ENCODE data around the gene ABCG5.

The ABCG5 gene

DNA sequence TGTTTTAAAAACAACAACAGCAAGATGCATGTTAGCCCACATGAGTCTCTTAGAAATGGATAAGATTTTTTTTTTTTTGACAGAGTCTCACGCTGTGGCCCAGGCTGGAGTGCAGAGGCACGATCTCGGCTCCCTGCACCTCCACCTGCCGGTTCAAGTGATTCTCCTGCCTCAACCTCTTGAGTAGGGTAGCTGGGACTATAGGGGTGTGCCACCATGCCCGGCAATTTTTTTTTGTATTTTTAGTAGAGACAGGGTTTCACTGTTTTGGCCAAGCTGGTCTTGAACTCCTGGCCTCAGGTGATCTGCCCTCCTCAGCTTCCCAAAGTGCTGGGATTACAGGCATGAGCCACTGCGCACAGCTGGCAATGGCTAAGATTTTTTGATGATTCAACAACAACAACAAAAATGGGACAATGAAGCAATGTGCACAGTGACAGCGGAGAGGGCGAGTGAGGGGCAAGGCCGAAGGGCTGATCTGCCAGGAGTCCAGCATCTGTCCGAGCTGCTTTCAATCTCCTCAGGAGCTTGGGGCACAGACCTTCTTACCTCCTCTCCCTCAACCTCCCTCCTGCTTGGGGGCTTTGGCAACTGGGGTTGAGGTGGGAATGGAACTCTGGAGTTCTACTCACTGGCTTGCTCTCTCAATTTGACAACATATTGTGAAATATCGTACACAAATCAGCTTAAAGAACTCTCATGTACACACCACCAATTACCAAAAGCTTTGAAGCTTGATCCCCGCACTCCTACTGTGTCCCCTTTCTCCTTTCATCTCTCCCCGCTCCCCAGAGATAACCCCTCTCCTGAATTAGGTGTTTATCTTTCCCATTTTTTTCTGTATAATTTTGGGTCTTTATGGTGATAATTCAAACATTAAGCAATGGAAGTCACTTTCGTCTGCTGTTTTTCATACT lies 3.6 kb upstream of the ABCG5 start:
- DNase-seq, result no peak
- no peaks in the 10 kb centered on the region for H3K9me3 ChIP-seq (ENCODE audit: severe bottlenecking)

GRCh38 chr2:43840965-43841364 lies 2.3 kb upstream of the ABCG5 start:
- no peak for TF ChIP-seq CTCF (IDR thresholded peaks at IDR 0.05; ENCODE audit: low read depth, low read length)
- Histone ChIP-seq H3K27me3 (ENCODE audit: insufficient read depth, low read depth, severe bottlenecking) (no peaks in the 10 kb centered on the region), H3K4me3 (ENCODE audit: low read depth, low read length) (no peak overlapping the region), H3K9me3 (ENCODE audit: severe bottlenecking) (no peaks in the 10 kb centered on the region), H3K27ac (no peak overlapping the region), H3K36me3 (no peaks in the 10 kb centered on the region)
- no peak for DNase-seq

More for the DNA sequence above, 3.6 kb upstream of the ABCG5 start:
- Histone ChIP-seq H3K27ac (no peak overlapping the region), H3K4me3 (ENCODE audit: low read depth, low read length) (no peak overlapping the region), H3K27me3 (ENCODE audit: insufficient read depth, low read depth, severe bottlenecking) (no peaks in the 10 kb centered on the region), H3K36me3 (no peaks in the 10 kb centered on the region)
- TF ChIP-seq CTCF (IDR thresholded peaks at IDR 0.05; ENCODE audit: low read depth, low read length), result no peak

- DNase-seq, result no peak
- no peak for TF ChIP-seq CTCF (IDR thresholded peaks at IDR 0.05; ENCODE audit: low read depth, low read length)
- Histone ChIP-seq H3K9me3 (ENCODE audit: severe bottlenecking) (no peaks in the 10 kb centered on the region), H3K27me3 (ENCODE audit: insufficient read depth, low read depth, severe bottlenecking) (no peaks in the 10 kb centered on the region), H3K27ac (no peak overlapping the region), H3K4me3 (ENCODE audit: low read depth, low read length) (no peak overlapping the region), H3K36me3 (no peaks in the 10 kb centered on the region)
These were observed 1.3 kb upstream of the ABCG5 start for GRCh38 chr2:43839776-43840564.

GRCh38 chr2:43837831-43838559 lies 644 bp downstream of the ABCG5 start:
- H3K27ac ChIP-seq, result no peak overlapping the region
- no peak overlapping the region for H3K4me3 ChIP-seq (ENCODE audit: low read depth, low read length)
- no peaks in the 10 kb centered on the region for H3K36me3 ChIP-seq
- no peak for DNase-seq
- no peaks in the 10 kb centered on the region for H3K9me3 ChIP-seq (ENCODE audit: severe bottlenecking)
- TF ChIP-seq CTCF (IDR thresholded peaks at IDR 0.05; ENCODE audit: low read depth, low read length), result no peak
- H3K27me3 ChIP-seq (ENCODE audit: insufficient read depth, low read depth, severe bottlenecking), result no peaks in the 10 kb centered on the region

- no peaks in the 10 kb centered on the region for H3K9me3 ChIP-seq (ENCODE audit: severe bottlenecking)
- H3K27ac ChIP-seq, result no peak overlapping the region
- no peak for DNase-seq
- no peaks in the 10 kb centered on the region for H3K27me3 ChIP-seq (ENCODE audit: insufficient read depth, low read depth, severe bottlenecking)
- H3K36me3 ChIP-seq, result no peaks in the 10 kb centered on the region
- TF ChIP-seq CTCF (IDR thresholded peaks at IDR 0.05; ENCODE audit: low read depth, low read length), result no peak
- no peak overlapping the region for H3K4me3 ChIP-seq (ENCODE audit: low read depth, low read length)
These were observed 1.6 kb downstream of the ABCG5 start for GRCh38 chr2:43837033-43837432.

Data from WERI-Rb-1 (cell line).